Measurements from ENCODE around the gene TRIM5.

GRCh38 chr11:5698281-5698680, 13.4 kb upstream of the TRIM5 start:
- no peak for TF ChIP-seq CTCF (IDR thresholded peaks at IDR 0.05)
- no peak for TF ChIP-seq EP300 (IDR thresholded peaks at IDR 0.05)
- no peak for TF ChIP-seq POLR2A (IDR thresholded peaks at IDR 0.05)
- TF ChIP-seq POLR2AphosphoS5 (IDR thresholded peaks at IDR 0.05): no peak
